Mesodermal cell (in vitro differentiated cells): ENCODE measurements around the gene CCN5.

Experiments
- H3K27ac ChIP-seq: 2 replicates; pipeline ENCODE4 v1.7.0; 2013; ENCODE audit warnings: mild to moderate bottlenecking, low read depth, low read length, moderate library complexity; ENCODE audit not compliant: severe bottlenecking
- H3K36me3 ChIP-seq: 2 replicates; pipeline ENCODE4 v1.7.1; 2013; ENCODE audit warnings: mild to moderate bottlenecking, low read length, moderate library complexity; ENCODE audit not compliant: control insufficient read depth, insufficient read depth
- H3K4me1 ChIP-seq: one replicate; pipeline ENCODE4 v1.7.1; 2013; ENCODE audit warnings: mild to moderate bottlenecking, low read length; ENCODE audit not compliant: insufficient read depth, control insufficient read depth, poor library complexity, severe bottlenecking
- H3K4me3 ChIP-seq: 2 replicates; pipeline ENCODE4 v1.7.0; 2013; ENCODE audit warnings: low read length, control low read depth, mild to moderate bottlenecking; ENCODE audit not compliant: insufficient read depth, poor library complexity, severe bottlenecking; ENCODE audit errors: extremely low read depth
- H3K9me3 ChIP-seq: 2 replicates; pipeline ENCODE4 v1.7.1; 2013; ENCODE audit warnings: mild to moderate bottlenecking, low read length, moderate library complexity; ENCODE audit not compliant: control insufficient read depth
- WGBS, 2 experiments: methylation state at CpG; one replicate each; pipeline ENCODE4 v1.1.5; 2013; ENCODE audit warnings: missing lambda C conversion rate in 2 of 2; ENCODE audit not compliant: insufficient coverage in 2 of 2; 5-methylcytosine and 5-hydroxymethylcytosine counted together

CCN5 gene

DNA sequence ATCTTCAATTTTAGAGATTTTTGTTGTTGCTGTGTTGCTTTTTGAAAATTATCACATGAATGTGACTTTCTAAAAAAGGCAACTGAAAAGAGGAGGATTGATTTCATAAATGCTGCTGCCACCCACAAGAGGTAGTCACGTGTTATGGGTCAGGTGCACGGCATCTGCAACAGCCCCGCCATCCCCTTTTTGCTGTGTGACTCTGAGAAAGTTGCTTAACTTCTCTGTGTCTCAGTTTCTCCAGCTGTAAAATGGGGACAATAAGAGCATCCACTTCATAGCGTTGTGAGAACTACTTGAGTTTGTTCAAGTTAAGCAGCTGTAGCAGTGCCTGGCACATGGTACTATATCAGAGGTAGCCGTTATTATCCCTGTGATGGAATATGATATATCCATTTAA lies 10.7 kb downstream of the CCN5 start:
- no peaks in the 10 kb centered on the region for H3K36me3 ChIP-seq
- H3K9me3 ChIP-seq: no peaks in the 10 kb centered on the region
- peaks cover 2% of the 10 kb centered on the region for H3K4me1 ChIP-seq
- H3K27ac ChIP-seq: no peak overlapping the region
- no peak overlapping the region for H3K4me3 ChIP-seq
- 67 to 83% methylated on average over 1 to 4 of the region's 5 CpGs for WGBS, 2 experiments

- Histone ChIP-seq H3K9me3 (no peaks in the 10 kb centered on the region), H3K27ac (no peak overlapping the region), H3K36me3 (no peaks in the 10 kb centered on the region), H3K4me3 (no peak overlapping the region), H3K4me1 (peaks cover 2% of the 10 kb centered on the region)
- WGBS, 2 experiments: 92% methylated on average over 11 of the region's 11 CpGs
These were observed 11.9 kb downstream of the CCN5 start for GRCh38 chr20:44727039-44727438.

DNA sequence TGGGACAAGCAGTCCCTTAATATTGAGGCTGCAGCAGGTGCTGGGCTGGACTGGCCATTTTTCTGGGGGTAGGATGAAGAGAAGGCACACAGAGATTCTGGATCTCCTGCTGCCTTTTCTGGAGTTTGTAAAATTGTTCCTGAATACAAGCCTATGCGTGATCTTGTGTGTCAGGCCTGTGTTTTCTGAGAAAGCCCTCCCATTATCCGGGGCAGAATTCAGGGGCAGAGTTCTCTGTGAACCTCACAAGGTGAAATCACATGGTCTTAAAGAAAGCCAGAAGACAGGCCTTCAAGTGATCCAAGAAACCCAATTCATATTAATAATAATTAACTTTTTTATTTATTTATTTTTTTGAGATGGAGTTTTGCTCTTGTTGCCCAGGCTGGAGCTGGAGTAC lies 12.5 kb downstream of the CCN5 start:
- no peak overlapping the region for H3K27ac ChIP-seq
- peaks cover 2% of the 10 kb centered on the region for H3K4me1 ChIP-seq
- H3K9me3 ChIP-seq: no peaks in the 10 kb centered on the region
- 82% methylated on average over 2 of the region's 2 CpGs; no CpG with 5 or more reads in 1 of the 2 experiments for WGBS, 2 experiments
- H3K4me3 ChIP-seq: no peak overlapping the region
- no peaks in the 10 kb centered on the region for H3K36me3 ChIP-seq

DNA sequence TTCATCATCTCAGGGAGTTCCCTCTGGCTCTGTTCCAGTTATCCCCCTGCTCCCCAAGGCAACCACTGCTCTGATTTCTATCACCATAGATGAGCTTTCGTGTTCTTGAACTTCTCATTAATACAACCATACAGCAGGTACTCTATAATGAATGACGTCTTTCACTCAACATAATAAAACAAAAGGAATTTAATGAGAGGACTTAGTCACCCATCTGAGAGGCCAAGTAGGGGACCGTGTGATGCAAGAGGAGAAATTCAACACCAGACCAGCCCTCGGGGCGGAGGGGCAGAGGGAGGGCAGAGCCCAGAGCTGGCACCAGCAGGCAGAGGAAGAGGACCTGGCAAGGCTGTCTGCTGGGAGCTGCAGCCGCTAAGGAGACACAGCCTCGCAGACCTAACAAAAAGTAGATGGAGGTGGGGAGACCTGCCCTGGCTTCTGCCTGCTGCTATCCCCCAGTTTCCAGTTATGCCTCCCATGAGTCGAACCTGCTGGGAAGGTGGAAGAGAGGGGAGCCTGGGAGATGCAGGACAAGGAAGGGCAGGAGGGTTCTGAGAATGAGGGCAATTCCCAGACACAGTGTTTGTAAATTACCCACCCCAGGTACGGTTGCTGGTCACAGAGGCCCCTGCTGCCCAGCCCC lies 13.8 kb downstream of the CCN5 start:
- H3K27ac ChIP-seq: no peak overlapping the region
- WGBS, 2 experiments: 27 to 37% methylated on average over 8 to 9 of the region's 9 CpGs
- H3K36me3 ChIP-seq: no peaks in the 10 kb centered on the region

DNA sequence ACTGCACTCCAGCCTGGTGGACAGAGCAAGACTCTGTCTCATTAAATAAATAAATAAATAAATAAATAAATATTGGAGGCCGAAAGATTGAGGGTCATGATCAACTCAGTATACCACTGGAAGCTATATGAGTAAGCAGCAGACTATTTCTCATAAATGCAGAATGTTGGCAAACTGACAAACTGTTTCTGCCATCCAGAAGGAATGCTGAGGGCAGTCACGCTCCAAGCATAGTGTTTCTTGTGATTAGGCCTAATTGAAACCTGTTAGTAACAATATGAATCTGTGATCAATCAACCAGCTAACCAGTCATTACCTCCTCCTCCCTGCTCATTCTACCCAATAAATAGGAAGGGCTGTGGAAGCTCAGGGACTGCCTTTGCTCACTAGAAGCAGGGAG lies 15.3 kb downstream of the CCN5 start:
- H3K27ac ChIP-seq: no peak overlapping the region
- 100% methylated on average over 1 of the region's 2 CpGs; no CpG with 5 or more reads in 1 of the 2 experiments for WGBS, 2 experiments

More for the DNA sequence above, 13.8 kb downstream of the CCN5 start:
- H3K4me3 ChIP-seq: no peak overlapping the region
- H3K4me1 ChIP-seq: peaks cover 7% of the 10 kb centered on the region
- H3K9me3 ChIP-seq: no peaks in the 10 kb centered on the region

GRCh38 chr20:44731657-44732056 lies 16.5 kb downstream of the CCN5 start:
- H3K4me1 ChIP-seq: peaks cover 8% of the 10 kb centered on the region
- 77 to 85% methylated on average over 5 to 7 of the region's 8 CpGs for WGBS, 2 experiments
- no peaks in the 10 kb centered on the region for H3K36me3 ChIP-seq
- no peak overlapping the region for H3K27ac ChIP-seq
- H3K4me3 ChIP-seq: no peak overlapping the region
- no peaks in the 10 kb centered on the region for H3K9me3 ChIP-seq

More for the DNA sequence above, 15.3 kb downstream of the CCN5 start:
- Histone ChIP-seq H3K4me1 (peaks cover 8% of the 10 kb centered on the region), H3K9me3 (no peaks in the 10 kb centered on the region), H3K4me3 (no peak overlapping the region), H3K36me3 (no peaks in the 10 kb centered on the region)

DNA sequence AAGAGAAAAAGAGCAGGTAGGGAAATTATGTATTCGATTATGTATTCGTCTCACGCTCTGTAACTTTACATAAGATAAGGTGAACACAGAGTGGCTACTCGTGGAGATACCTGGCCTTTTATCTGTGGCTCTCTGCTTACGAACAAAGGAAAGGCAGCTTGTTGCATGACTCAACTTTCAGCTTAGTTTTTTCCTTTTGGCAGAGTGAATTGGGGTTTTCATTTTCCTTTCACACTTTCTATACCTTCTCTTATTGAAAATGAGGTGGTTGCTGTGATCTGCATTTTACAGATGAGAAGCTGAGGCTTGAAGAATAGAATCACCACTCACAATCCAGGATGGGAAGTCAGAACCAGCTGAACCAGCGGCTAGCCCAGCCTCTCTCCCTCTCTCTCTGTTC lies 17.2 kb downstream of the CCN5 start:
- H3K4me1 ChIP-seq: peaks cover 8% of the 10 kb centered on the region
- no peak overlapping the region for H3K27ac ChIP-seq
- no peak overlapping the region for H3K4me3 ChIP-seq
- 69 to 72% methylated on average over 4 to 6 of the region's 6 CpGs for WGBS, 2 experiments
- H3K9me3 ChIP-seq: no peaks in the 10 kb centered on the region
- no peaks in the 10 kb centered on the region for H3K36me3 ChIP-seq

DNA sequence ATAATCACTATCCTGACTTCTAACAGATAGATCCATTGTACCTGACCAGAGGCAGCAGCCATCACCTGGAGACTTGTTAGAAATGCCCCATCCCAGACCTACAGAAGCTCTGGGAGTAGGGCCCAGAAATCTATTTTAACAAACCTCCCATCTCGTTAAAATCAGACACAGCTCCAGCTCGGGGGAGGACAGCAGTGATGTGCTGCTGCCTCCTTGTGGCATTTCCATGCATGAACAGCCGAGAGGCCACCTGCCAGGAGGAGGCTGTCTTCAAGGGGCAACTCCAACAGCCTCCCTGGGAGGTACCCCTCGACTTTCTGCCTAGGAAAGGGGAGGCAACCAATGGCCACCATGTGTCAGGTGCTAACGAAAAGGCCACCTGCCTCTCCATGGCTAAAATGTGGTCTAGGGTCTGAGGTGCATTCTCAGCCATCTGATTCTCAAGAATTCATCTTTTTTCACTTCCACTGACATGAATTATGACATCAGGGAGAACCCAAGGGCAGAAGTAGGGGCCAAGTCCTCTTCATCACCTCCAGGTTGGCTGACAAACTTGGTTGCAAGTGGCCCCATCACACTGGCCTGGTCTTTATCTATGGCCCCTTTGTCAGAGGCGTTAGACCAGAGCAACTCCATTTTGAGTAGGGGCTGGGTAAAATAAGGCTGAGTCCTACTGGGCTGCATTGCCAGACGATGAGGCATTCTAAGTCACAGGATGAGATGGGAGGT lies 18.3 kb downstream of the CCN5 start:
- WGBS, 2 experiments: 23% methylated on average over 5 to 6 of the region's 7 CpGs
- Histone ChIP-seq H3K9me3 (no peaks in the 10 kb centered on the region), H3K27ac (no peak overlapping the region), H3K4me3 (no peak overlapping the region), H3K4me1 (peaks cover 8% of the 10 kb centered on the region), H3K36me3 (no peaks in the 10 kb centered on the region)

DNA sequence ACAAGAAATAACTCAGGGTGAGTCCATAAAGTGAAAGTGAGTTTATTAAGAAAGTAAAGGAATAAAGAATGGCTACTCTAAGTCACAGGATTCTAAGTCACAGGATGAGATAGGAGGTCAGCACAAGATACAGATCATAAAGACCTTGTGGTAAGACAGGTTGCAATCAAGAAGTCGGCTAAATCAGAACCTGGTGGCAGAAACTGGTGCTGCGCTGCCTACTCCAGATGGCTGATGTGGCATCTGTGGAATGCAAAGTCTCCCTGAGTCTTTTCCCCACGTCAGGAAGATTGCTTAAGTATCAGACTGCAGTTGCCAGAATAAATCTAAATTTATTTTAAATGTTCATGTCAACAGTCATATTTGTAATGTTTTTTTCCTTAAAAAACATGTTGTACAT lies 19.8 kb downstream of the CCN5 start:
- Histone ChIP-seq H3K36me3 (no peaks in the 10 kb centered on the region), H3K4me1 (peaks cover 8% of the 10 kb centered on the region), H3K9me3 (no peaks in the 10 kb centered on the region), H3K27ac (no peak overlapping the region), H3K4me3 (no peak overlapping the region)
- WGBS, 2 experiments: 80 to 91% methylated on average over 2 of the region's 3 CpGs

DNA sequence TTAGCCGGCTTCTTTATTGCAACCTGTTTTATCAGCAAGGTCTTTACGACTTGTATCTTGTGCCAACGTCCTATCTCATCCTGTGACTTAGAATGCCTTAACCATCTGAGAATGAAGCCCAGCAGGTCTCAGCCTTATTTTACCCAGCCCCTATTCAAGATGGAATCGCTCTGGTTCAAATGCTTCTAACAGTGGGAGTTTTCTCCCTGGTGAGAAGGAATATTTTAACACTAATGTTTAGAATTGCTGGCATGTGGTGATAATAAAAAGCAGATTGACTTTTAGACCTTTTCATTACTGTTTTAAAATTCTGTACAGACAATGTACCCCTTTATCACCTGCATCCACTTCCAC lies 20.6 kb downstream of the CCN5 start:
- no peak overlapping the region for H3K27ac ChIP-seq
- H3K36me3 ChIP-seq: no peaks in the 10 kb centered on the region
- 96% methylated on average over 3 to 4 of the region's 4 CpGs for WGBS, 2 experiments
- H3K4me1 ChIP-seq: peaks cover 8% of the 10 kb centered on the region
- no peaks in the 10 kb centered on the region for H3K9me3 ChIP-seq
- no peak overlapping the region for H3K4me3 ChIP-seq
